ENCODE measurements around the gene TMEM222. TPM values are rescaled to one million over a fixed set of nuclear protein-coding genes. Genes with fewer than 3 reads are reported as not detected.

TMEM222 gene
- total RNA-seq, 1 donor from 2014 or later = 50.0 TPM

DNA sequence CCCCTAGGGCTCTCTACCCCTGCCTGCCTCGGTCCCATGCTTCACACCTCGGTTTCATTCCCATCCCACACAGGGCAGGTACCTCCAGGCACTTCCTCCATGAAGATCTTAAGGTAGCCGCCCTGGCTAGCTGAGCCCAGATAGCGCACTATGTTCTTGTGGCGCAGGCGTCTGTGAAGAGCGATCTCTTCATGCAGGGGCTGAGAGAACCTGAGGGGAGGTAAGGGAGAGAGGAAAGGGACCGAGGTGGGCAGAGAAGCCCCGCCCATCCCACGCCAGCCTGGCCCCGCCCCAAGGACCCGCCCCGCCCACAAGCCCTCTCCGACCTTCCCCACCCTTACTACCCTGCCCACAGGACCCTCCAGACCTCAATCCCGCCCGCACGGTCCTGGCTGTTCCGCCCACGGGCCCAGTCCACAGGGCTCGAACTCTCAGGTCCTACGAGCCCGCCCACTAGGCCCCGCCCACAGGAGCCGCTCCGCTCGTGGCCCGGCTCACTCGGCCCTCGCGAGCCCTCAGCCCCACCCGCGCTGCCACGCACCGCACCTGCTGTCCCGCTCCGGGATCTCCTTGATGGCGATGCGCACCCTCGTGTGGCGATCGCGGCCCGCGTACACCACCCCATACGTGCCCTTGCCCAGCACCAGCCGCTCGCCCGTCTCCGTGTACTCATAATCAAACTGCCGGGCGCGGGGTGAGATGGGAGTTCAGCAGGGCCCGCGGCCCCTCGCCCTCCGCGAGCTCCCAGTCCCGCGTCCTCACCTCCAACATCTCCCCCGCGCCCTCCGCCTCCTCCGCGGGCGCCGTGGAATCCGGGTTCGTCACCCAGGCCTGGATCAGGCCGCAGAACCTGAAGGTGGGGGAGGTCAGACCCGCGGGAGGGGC is 38.4 kb downstream of the TMEM222 start:
- peak overlapping the region; percentile 74 for H3K4me3 Mint-ChIP-seq (ENCODE audit: unreplicated experiment)
- peaks cover 12% of the 10 kb centered on the region for H3K4me1 Mint-ChIP-seq (ENCODE audit: low read depth, unreplicated experiment)
- DNase-seq = peak; percentile 41
- peaks cover 11% of the 10 kb centered on the region for H3K27me3 Mint-ChIP-seq (ENCODE audit: unreplicated experiment)
- no peak overlapping the region for H3K27ac Mint-ChIP-seq (ENCODE audit: unreplicated experiment)
- no peaks in the 10 kb centered on the region for H3K36me3 Mint-ChIP-seq (ENCODE audit: unreplicated experiment)
- H3K9me3 Mint-ChIP-seq (ENCODE audit: unreplicated experiment) = peaks cover 7% of the 10 kb centered on the region
- TF ChIP-seq, protein P1, sequence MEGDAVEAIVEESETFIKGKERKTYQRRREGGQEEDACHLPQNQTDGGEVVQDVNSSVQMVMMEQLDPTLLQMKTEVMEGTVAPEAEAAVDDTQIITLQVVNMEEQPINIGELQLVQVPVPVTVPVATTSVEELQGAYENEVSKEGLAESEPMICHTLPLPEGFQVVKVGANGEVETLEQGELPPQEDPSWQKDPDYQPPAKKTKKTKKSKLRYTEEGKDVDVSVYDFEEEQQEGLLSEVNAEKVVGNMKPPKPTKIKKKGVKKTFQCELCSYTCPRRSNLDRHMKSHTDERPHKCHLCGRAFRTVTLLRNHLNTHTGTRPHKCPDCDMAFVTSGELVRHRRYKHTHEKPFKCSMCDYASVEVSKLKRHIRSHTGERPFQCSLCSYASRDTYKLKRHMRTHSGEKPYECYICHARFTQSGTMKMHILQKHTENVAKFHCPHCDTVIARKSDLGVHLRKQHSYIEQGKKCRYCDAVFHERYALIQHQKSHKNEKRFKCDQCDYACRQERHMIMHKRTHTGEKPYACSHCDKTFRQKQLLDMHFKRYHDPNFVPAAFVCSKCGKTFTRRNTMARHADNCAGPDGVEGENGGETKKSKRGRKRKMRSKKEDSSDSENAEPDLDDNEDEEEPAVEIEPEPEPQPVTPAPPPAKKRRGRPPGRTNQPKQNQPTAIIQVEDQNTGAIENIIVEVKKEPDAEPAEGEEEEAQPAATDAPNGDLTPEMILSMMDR (IDR thresholded peaks at IDR 0.05; ENCODE audit: partially characterized antibody, unreplicated experiment) = no peak

DNA sequence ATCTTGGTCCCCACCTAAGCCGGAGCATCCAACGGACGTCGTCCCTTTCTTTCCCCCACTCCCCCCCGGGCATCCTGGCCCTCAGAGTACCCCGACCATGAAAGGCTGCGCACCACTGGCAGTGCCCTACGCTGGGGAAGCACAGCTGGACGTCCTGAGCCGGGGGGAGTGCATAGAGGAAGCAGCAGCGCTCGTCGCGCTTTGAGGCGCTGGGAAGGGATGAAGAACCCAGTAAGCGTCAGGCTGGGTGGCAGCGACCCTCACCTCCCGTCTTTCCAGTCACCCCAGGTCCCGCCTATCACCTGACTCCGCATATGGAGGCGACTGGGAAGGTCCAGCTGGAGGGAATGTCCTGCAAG is 39.1 kb downstream of the TMEM222 start:
- DNase-seq = no peak
- no peaks in the 10 kb centered on the region for H3K36me3 Mint-ChIP-seq (ENCODE audit: unreplicated experiment)
- H3K4me3 Mint-ChIP-seq (ENCODE audit: unreplicated experiment) = peak overlapping the region; percentile 42
- peaks cover 12% of the 10 kb centered on the region for H3K4me1 Mint-ChIP-seq (ENCODE audit: low read depth, unreplicated experiment)
- peaks cover 11% of the 10 kb centered on the region for H3K27me3 Mint-ChIP-seq (ENCODE audit: unreplicated experiment)
- H3K27ac Mint-ChIP-seq (ENCODE audit: unreplicated experiment) = no peak overlapping the region
- TF ChIP-seq, protein P1 (IDR thresholded peaks at IDR 0.05; ENCODE audit: partially characterized antibody, unreplicated experiment) = no peak
- H3K9me3 Mint-ChIP-seq (ENCODE audit: unreplicated experiment) = peaks cover 7% of the 10 kb centered on the region

DNA sequence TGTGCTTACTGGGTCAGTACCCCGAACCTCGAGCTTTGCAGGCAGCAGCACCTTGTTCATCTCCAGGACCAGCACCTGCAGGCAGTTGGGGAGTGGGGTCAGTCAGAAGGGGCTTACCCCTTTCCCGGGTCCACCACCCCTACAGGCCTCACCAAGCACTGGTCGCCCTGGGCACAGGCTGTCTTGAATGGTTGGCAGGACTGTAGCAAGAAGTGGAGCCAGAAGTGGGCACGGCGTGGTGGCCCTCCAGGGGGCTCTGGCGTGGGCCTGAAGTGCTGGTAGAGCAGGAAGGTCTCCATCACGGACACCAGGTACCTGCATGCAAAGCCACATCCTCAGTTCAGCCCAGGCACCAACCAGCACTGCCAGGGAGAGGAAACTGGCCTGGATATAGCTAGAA is 39.6 kb downstream of the TMEM222 start:
- peaks cover 7% of the 10 kb centered on the region for H3K9me3 Mint-ChIP-seq (ENCODE audit: unreplicated experiment)
- TF ChIP-seq, protein P1 (IDR thresholded peaks at IDR 0.05; ENCODE audit: partially characterized antibody, unreplicated experiment) = no peak
- H3K36me3 Mint-ChIP-seq (ENCODE audit: unreplicated experiment) = no peaks in the 10 kb centered on the region

DNA sequence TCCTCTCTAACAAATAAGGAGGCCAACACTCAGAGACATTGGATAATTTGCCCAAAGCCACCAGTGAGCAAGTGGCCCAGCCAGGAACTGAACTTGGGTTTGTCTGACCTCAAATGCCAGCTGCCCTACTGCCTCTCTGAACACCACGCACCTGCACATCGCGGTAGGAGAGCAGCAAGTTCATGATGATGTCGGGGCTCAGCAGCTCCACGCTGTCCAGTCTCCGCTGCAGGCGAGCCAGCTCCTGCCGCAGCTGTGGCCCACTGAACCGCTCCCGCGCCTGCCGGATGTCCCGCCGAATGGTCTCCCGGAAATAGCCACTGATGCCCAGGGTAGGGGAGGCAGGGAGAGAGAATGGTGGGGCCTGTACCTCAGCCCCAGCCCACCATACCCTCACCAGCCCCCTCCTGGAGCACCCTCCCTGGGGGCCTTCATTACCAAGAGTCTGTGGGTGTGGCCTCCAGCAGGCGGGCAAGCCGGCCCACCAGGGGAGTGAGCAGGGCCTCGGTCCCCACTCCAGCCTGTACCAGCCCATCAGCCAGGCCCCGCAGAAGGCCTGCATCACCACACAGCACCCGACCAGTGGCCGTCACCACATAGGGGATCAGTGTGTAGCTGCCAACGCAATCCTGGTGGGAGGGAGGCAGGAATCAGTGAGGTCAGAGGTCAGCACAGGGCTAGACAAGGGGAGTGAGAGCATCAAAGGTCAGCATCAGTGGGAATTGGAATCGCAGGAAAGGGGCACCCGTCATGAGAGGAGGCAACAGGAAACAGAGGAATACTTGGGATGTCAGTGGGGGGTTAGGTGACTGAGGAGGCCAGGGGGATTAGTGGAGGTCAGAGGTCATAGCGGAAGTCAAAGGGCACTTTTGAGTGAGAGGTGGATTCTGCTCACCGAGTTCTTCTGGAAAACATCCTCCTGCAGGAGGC is 42.1 kb downstream of the TMEM222 start:
- DNase-seq = no peak
- Mint-ChIP-seq H3K27me3 (ENCODE audit: unreplicated experiment) (peaks cover 11% of the 10 kb centered on the region), H3K27ac (ENCODE audit: unreplicated experiment) (no peak overlapping the region), H3K4me1 (ENCODE audit: low read depth, unreplicated experiment) (peaks cover 12% of the 10 kb centered on the region), H3K9me3 (ENCODE audit: unreplicated experiment) (peaks cover 3% of the 10 kb centered on the region), H3K4me3 (ENCODE audit: unreplicated experiment) (no peak overlapping the region), H3K36me3 (ENCODE audit: unreplicated experiment) (no peaks in the 10 kb centered on the region)
- TF ChIP-seq, protein P1 (IDR thresholded peaks at IDR 0.05; ENCODE audit: partially characterized antibody, unreplicated experiment) = no peak

More for the DNA sequence above, 39.6 kb downstream of the TMEM222 start:
- no peak for DNase-seq
- H3K27ac Mint-ChIP-seq (ENCODE audit: unreplicated experiment) = no peak overlapping the region
- H3K4me1 Mint-ChIP-seq (ENCODE audit: low read depth, unreplicated experiment) = peaks cover 12% of the 10 kb centered on the region
- H3K27me3 Mint-ChIP-seq (ENCODE audit: unreplicated experiment) = peaks cover 11% of the 10 kb centered on the region
- H3K4me3 Mint-ChIP-seq (ENCODE audit: unreplicated experiment) = peak overlapping the region; percentile 42
